LNCAP (cell line): Measurements from ENCODE around the gene PCBP1.
A peak's percentile ranks its signal among the peaks of the same experiment; 100 is the strongest.

ENCODE experiments used
- TF ChIP-seq, protein P1 (sequence below): fragments of 450-650 bp; IDR thresholded peaks from 2 replicates; pipeline ENCODE4 v1.5.1; 2017; ENCODE audit warnings: mild to moderate bottlenecking

Gene PCBP1

DNA sequence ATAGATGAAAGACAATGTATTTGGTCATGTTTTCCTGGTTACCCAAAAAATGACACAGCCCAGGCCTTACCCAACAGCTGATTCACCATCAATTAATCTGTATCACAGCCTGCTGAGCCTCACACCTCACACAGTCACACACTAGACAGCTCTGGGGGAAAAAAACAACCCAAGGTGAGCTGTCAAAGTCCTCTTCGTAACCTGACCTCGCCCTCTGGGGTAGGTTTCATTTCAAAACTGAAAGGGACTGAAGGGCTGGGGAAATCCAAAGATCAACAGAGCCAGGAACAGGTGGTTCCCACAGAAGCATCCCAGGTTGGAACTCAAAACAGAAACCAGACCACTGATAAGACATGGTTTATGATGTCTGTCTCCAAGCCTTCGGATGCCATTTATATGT is 18.2 kb upstream of the PCBP1 start:
- TF ChIP-seq, protein P1, sequence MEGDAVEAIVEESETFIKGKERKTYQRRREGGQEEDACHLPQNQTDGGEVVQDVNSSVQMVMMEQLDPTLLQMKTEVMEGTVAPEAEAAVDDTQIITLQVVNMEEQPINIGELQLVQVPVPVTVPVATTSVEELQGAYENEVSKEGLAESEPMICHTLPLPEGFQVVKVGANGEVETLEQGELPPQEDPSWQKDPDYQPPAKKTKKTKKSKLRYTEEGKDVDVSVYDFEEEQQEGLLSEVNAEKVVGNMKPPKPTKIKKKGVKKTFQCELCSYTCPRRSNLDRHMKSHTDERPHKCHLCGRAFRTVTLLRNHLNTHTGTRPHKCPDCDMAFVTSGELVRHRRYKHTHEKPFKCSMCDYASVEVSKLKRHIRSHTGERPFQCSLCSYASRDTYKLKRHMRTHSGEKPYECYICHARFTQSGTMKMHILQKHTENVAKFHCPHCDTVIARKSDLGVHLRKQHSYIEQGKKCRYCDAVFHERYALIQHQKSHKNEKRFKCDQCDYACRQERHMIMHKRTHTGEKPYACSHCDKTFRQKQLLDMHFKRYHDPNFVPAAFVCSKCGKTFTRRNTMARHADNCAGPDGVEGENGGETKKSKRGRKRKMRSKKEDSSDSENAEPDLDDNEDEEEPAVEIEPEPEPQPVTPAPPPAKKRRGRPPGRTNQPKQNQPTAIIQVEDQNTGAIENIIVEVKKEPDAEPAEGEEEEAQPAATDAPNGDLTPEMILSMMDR: no peak

DNA sequence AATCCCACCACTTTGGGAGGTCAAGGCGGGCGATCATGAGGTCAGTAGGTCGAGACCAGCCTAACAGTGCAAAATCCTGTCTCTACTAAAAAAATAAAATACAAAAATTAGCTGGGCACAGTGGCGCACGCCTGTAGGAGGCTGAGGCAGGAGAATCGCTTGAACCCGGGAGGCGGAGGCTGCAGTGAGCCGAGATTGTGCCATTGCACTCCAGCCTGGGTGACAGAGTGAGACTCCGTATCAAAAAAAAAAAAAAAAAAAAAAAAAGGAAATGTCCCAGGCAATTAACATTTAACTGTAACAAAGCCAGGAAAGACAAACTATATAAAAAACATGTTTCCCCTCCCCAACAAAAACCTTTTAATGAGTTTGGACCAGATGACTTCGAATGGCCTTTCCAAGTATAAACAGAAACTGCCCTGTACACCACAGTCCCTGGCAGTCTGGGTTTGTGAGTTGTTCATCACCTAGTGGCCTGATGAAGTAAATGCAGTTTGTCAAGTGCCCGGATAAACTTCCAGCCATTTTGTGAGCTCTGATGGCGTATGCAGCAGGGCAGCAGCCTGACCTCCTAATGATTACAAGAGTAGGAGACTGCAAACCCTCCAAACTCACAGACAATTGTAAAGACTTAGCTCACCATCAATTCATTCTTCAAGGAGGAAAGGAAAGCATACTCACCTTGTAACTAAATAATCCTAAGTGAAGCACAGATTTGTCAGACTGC is 16.6 kb upstream of the PCBP1 start:
- TF ChIP-seq, protein P1: peak; percentile 58

DNA sequence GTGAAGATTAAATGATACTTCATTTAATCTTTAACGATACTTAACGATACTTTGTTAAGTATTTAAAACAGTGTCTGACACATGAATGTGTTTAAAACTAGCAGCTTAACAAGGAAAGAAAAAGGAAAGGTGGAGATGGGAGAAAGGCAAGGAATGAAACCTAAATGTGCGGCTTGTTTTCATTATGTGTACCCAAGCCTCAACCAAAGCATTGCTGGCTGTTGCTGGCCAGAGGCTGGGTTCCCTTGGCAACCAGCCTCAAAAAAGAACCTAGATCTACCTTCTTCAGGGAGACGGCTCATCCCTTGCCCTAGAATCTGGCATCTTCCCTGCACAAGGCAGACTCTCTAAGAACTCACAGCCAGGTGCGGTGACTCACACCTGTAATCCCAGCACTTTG is 13.8 kb upstream of the PCBP1 start:
- TF ChIP-seq, protein P1: no peak

DNA sequence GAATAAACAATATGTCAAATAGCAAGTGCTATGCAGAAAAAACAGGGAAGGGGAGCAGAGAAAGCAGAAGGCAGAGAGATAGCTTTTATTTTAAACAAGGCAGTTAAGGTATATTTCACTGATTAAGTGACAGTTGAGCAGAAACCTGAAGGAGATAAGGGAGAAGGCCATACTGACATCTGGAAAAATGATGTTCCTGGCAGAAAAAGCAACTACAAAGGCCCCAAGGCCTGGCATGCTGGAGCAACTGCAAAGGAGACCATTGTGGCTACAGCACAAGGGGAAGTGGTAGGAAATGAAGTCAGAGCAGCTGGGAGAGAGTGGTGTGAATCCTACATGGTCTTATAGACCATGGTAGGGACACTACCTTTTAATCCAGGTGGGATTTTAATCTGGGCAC is 8.9 kb upstream of the PCBP1 start:
- TF ChIP-seq, protein P1: no peak

DNA sequence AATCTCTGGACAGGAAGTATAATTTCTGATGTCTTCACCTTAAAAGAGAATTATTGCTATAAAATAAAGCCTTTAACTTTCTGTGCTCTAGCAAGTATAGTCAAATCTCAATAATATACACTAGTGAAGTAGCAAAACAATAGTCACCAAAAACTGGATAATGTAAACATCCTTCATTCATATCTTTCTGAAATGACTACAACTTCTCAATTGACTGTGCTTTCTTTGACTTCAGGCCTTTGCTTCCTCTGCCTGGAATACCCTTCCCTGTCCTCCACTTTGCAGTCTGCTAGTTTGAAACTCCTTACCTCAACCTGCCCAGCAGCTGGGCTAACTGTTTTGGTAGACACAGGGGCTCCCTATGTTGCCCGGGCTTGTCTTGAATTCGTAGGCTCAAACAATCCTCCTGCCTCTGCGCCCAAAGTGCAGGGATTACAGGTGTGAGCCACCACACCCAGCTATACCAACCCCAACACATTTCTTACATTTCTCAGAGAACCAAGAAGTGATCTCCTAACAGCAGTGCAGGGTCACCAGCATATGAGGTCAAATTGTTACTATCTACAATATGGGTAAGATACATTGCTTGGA is 6.6 kb upstream of the PCBP1 start:
- TF ChIP-seq, protein P1: no peak

DNA sequence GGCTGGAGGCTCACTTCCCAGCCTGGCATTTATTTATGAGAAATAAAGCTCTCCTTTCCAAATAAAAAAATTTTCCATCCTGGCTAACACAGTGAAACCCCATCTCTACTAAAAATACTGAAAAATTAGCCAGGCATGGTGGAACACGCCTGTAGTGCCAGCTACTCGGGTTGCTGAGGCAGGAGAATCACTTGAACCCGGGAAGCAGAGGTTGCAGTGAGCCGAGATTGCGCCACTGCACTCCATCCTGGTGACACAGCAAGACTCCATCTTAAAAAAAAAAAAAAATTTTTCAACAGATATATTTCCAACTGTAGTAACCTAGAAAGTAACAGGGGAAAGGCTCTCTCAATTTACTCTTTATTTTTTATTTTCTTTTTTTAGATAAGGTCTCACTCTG is 6.1 kb upstream of the PCBP1 start:
- TF ChIP-seq, protein P1: no peak

DNA sequence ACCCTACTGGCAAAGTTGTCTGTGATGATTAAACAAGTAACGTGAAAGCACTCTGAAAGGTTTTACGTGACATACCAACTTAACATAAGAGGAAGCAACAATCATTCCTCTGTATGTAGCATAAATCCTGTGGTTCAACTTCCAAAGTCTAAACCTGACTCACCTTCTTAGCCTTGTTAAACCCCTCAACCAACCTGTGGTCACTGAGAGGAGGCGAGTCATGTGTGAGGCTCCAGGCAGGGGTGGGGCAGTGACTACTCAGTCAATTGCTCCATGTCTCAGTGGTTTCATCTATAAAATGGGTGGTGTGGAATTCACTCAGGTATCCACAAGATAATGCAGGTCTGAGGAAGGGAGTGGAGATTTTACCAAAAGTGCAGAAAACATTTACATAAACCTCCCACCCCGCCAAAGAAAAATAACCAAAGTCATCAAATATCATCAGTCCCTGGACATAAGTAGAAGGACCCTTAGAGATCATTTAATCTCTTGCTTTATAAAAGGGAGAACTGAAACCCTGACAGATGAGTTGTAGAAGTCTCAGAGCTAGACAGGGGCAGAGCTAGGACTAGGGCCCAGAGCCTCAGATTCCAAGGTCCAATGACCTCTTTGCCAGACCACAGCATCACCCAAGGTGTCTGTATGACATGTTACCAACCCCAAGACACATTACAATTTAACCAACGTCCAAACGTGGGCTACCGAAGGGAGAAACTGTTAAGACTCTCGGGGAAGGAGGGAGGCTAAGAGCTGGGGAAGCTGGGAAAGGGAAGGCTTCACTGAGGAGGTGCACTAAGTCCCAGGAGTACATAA is 3.7 kb upstream of the PCBP1 start:
- TF ChIP-seq, protein P1: no peak
